GM12874 (cell line): ENCODE data around the gene METTL8.

Source experiments
- CTCF ChIP-seq: IDR thresholded peaks from 2 replicates; pipeline ENCODE4 v1.5.1; 2011; ENCODE audit warnings: low read depth, mild to moderate bottlenecking, control low read depth, low read length, moderate library complexity; ENCODE audit not compliant: insufficient read depth

The METTL8 gene

GRCh38 chr2:171409436-171409971 is 24.3 kb downstream of the METTL8 start:
- TF ChIP-seq CTCF = no peak

GRCh38 chr2:171407676-171408044 is 26.1 kb downstream of the METTL8 start:
- TF ChIP-seq CTCF = no peak

DNA sequence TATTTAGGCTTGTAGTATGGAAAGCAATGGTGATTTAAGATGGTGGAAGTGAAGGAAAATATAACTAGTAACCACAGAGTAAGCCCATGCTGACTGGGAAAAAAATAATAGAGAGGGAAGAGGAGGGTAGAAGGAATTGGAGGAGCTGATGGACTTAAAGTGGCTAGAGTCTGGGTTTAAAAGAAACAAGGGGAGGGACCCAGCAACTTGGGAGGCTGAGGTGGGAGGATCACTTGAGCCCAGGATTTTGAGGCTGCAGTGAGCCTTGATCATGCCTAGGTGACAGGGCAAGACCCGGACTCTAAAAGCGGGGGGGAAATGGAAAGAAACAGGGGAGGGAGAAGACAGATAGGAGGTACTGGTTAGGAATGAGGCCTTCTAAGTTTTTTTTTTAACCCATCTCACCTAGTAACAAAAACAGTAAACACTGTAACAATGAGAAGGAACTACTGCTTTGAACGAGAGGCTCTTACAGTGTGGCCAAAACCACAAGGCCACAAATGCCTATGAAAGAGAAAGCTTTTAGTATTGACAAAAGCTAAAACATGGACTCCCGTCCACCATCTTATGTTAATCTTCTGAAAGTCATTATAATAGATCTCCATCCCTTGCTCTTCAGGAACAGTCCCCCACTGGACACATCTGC is 26.6 kb downstream of the METTL8 start:
- TF ChIP-seq CTCF = no peak

DNA sequence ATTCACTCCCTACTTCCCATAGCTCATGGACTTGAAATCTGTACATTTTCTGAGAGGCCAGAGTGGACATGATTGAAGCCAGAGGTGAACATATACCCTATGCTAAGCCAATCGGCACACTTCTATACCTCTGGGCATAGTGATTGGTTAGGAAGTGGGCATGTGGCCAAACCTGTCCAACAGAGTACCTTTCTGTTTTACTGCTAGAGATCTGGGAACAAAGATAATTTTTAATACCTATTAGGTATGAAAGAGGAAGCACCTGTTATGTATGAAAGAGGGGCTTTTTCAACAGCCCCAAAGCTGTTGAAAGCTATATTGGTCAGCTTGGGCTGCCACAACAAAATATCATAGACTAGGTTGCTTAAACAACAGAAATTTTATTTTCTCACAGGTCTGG is 27.7 kb downstream of the METTL8 start:
- no peak for TF ChIP-seq CTCF

- no peak for TF ChIP-seq CTCF
Observed at GRCh38 chr2:171405546-171405945, 28.2 kb downstream of the METTL8 start.

GRCh38 chr2:171404719-171405118 is 29.1 kb downstream of the METTL8 start:
- no peak for TF ChIP-seq CTCF

DNA sequence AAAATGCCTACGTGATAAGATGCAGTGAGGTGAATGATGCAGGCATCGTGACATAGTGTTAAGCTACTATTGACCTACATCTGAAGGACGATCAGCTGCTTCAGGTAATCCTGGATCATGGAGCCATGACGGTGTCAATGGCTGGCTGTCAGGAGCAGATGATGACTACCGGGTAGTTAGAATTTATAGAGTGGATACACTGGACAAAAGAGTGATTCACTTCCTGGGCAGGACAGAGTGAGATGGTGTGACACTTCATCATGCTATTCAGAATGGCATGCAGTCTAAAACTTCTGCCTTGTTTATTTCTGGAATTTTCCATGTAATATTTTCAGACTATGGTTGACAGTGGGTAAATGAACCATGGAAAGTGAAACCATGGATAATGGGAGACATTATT is 29.5 kb downstream of the METTL8 start:
- TF ChIP-seq CTCF = no peak
